LNCaP clone FGC (cell line): Measurements from ENCODE around the gene PSMA3.

Experiments used
- DNase-seq: peaks from one replicate; pipeline ENCODE4 v3.0.0-alpha.2; 2011; ENCODE audit warnings: low read depth
- H3K4me3 ChIP-seq: 2 replicates; pipeline ENCODE4 v1.5.1; 2011; ENCODE audit warnings: mild to moderate bottlenecking, low read depth, low read length, control low read depth
- CTCF ChIP-seq: IDR thresholded peaks from 2 replicates; pipeline ENCODE4 v1.5.1; 2012; ENCODE audit warnings: mild to moderate bottlenecking; ENCODE audit not compliant: control insufficient read depth, insufficient read depth; ENCODE audit errors: extremely low read depth

PSMA3 gene

GRCh38 chr14:58272588-58273372 is 28.1 kb downstream of the PSMA3 start:
- TF ChIP-seq CTCF: 0 out of 2 replicates have a peak, but pooled peaks have one; percentile 6
- DNase-seq: peak; percentile 41
- H3K4me3 ChIP-seq: no peak overlapping the region

GRCh38 chr14:58274881-58275280 is 30.2 kb downstream of the PSMA3 start:
- no peak for DNase-seq
- H3K4me3 ChIP-seq: no peak overlapping the region
- TF ChIP-seq CTCF: no peak

GRCh38 chr14:58275527-58276190 is 31.0 kb downstream of the PSMA3 start:
- no peak overlapping the region for H3K4me3 ChIP-seq
- no peak for TF ChIP-seq CTCF
- DNase-seq: no peak

- DNase-seq: no peak
- TF ChIP-seq CTCF: no peak
- no peak overlapping the region for H3K4me3 ChIP-seq
Observed at GRCh38 chr14:58276208-58276607, 31.6 kb downstream of the PSMA3 start.

- DNase-seq: no peak
- TF ChIP-seq CTCF: no peak
- H3K4me3 ChIP-seq: no peak overlapping the region
Observed at GRCh38 chr14:58278177-58278576, 33.5 kb downstream of the PSMA3 start.

- peak; percentile 55 for DNase-seq
Observed at GRCh38 chr14:58280954-58281787, 36.5 kb downstream of the PSMA3 start.

More at GRCh38 chr14:58280954-58281787, 36.5 kb downstream of the PSMA3 start:
- H3K4me3 ChIP-seq: peak overlapping the region; percentile 8; the same call in 1 of the 2 replicates
- no peak for TF ChIP-seq CTCF
